Adrenal gland (tissue), 19 donors: Measurements from ENCODE around the gene PSMD4. TPM values are rescaled to one million over a fixed set of nuclear protein-coding genes. Genes with fewer than 3 reads are reported as not detected.
"Not testable (repeated sequence)": the region's sequence is repeated elsewhere in the genome, so short reads cannot be mapped to it uniquely, and the experiment has no call there.

Source experiments
- DNase-seq, 7 donors: peaks; one replicate each; pipeline ENCODE4 v3.0.0-alpha.2; 2019 to 2020
- H3K27ac ChIP-seq, 5 donors: fragments of 200-600 bp; sonication (generic) in 4 of 5; 1 replicate in 3 of 5; 2 replicates in 2 of 5; pipeline versions ENCODE4 v1.5.1 to v1.8.0; 2016 to 2020; ENCODE audit warnings: mild to moderate bottlenecking in 1 of 5
- H3K27me3 ChIP-seq: fragments of 200-600 bp; 2 replicates; pipeline ENCODE4 v1.8.0; 2021
- H3K36me3 ChIP-seq, 2 donors: fragments of 200-600 bp; replicated peaks in 1 of 2; 1 replicate in 1 of 2; 2 replicates in 1 of 2; pipeline versions ENCODE4 v1.5.1 to v1.8.0; 2018 to 2022
- H3K4me1 ChIP-seq, 2 donors: fragments of 200-600 bp; replicated peaks in 1 of 2; 1 replicate in 1 of 2; 2 replicates in 1 of 2; pipeline versions ENCODE4 v1.5.1 to v1.8.0; 2018 to 2021
- H3K4me3 ChIP-seq, 4 donors: fragments of 200-600 bp; sonication (generic) in 3 of 4; one replicate each; pipeline ENCODE4 v1.5.1; 2016 to 2018
- H3K9me3 ChIP-seq, 3 donors: fragments of 200-600 bp; sonication (generic) in 1 of 3; replicated peaks in 1 of 3; 1 replicate in 2 of 3; 2 replicates in 1 of 3; pipeline versions ENCODE4 v1.5.1 to v1.8.0; 2016 to 2021
- POLR2A ChIP-seq, 2 donors: fragments of 450-650 bp; IDR thresholded peaks; one replicate each; pipeline ENCODE4 v1.6.1; 2017; ENCODE audit warnings: antibody characterized with exemption in 2 of 2, mild to moderate bottlenecking in 2 of 2, moderate library complexity in 1 of 2
- WGBS, 4 donors: extraction: QIAGEN DNeasy Blood & Tissue Kit in 2 of 4; methylation state at CpG; one replicate each; pipeline versions ENCODE4 v1.1.5 to v1.1.7; 2013 to 2017; 5-methylcytosine and 5-hydroxymethylcytosine counted together
- intact Hi-C, 2 donors: fragments of 100-400 bp; cut with DNase I; formaldehyde crosslinking; loops; one replicate each; pipeline versions ENCODE4 v1.14.1 to v1.15.0; 2022 to 2023
- long read RNA-seq, 10 donors: library from polyadenylated mRNA in 3 of 10; unstranded in 2 of 10; stranded (forward) in 1 of 10; transcript quantifications; one replicate each; pipeline ENCODE4 v2.0.0 and lab custom pipeline, GENCODE V29; 2021 to 2026
- polyA plus RNA-seq, 3 donors: library from polyadenylated mRNA; stranded (reverse); fragments of 200-250 nt in 2 of 3; fragments of 350-450 nt in 1 of 3; fragmentation: Illumina TruSeq in 1 of 3; extraction: RNeasy Lipid Tissue Mini Kit (QIAGEN cat#74804) in 1 of 3; gene quantifications; one replicate each; pipeline ENCODE4 v1.2.3, GENCODE V29; 2013 to 2014
- total RNA-seq, 9 donors: library from RNA; depleted of rRNA in 4 of 9; stranded (reverse); fragments of >200 nt in 4 of 9; fragments of 120-200 nt in 1 of 9; fragmentation: NEBNext Ultra II Directional in 1 of 9; extraction: Animal tissue kit (Norgen Biotek cat#: 25700) in 1 of 9; gene quantifications; one replicate each; pipeline versions ENCODE4 v1.1.0 to v1.2.4, GENCODE V29; 2013 to 2023
- TF ChIP-seq, protein P1 (sequence below), 6 experiments: fragments of 450-650 bp in 4 of 6; fragments of 200-600 bp in 2 of 6; sonication (generic) in 1 of 6; IDR thresholded peaks; 1 replicate in 5 of 6; 2 replicates in 1 of 6; pipeline versions ENCODE4 v1.5.1 to v1.8.0; 2016 to 2021; ENCODE audit warnings: antibody characterized with exemption in 6 of 6, mild to moderate bottlenecking in 2 of 6, moderate library complexity in 1 of 6
- donor health status: healthy with polysubstance abuse.
- donor health status: Bipolar disorder and iron deficiency.
- donor health status: DM: yes; HTN: yes; CAD: no.
- donor health status: DM: no; HTN: no; CAD: no.
- donor health status: DM: no; HTN: no; CAD: no.
- donor health status: DM: yes; HTN: yes; CAD: no.

The PSMD4 gene
- total RNA-seq (100 to 1,000 TPM in 8 of 9 donors, 10 to 100 TPM in 1; 99.5 to 380 (median 144) TPM), polyA plus RNA-seq (100 to 1,000 TPM; 200 to 323 (median 250) TPM)
- long read RNA-seq, donor 1, transcript PSMD4-202 (10 exons, 1,350 nt) = major isoform, 90 of 215 reads
- long read RNA-seq, donor 1, transcript PSMD4-201 (10 exons, 1,333 nt) = minor isoform, 7 of 215 reads
- long read RNA-seq, donor 1, partial matches to known transcripts = 111 of 215 reads
- long read RNA-seq, donor 1, other reads (novel, unspliced or antisense) = 6 of 215 reads
- long read RNA-seq, donor 2, transcript PSMD4-202 (10 exons, 1,350 nt) = major isoform, 34 of 77 reads
- long read RNA-seq, donor 2, partial matches to known transcripts = 36 of 77 reads
- long read RNA-seq, donor 2, other reads (novel, unspliced or antisense) = 0 of 77 reads
- long read RNA-seq, donor 3, transcript PSMD4-202 (10 exons, 1,350 nt) = major isoform, 51 of 80 reads
- long read RNA-seq, donor 3, partial matches to known transcripts = 27 of 80 reads
- long read RNA-seq, donor 3, other reads (novel, unspliced or antisense) = 0 of 80 reads
- long read RNA-seq, donor 4, transcript PSMD4-201 (10 exons, 1,333 nt) = minor isoform, 8 of 104 reads
- long read RNA-seq, donor 4, transcript PSMD4-202 (10 exons, 1,350 nt) = major isoform, 77 of 104 reads
- long read RNA-seq, donor 4, partial matches to known transcripts = 6 of 104 reads
- long read RNA-seq, donor 4, other reads (novel, unspliced or antisense) = 13 of 104 reads
- long read RNA-seq, donor 5, transcript PSMD4-201 (10 exons, 1,333 nt) = minor isoform, 7 of 206 reads
- long read RNA-seq, donor 5, transcript PSMD4-202 (10 exons, 1,350 nt) = major isoform, 180 of 206 reads
- long read RNA-seq, donor 5, partial matches to known transcripts = 2 of 206 reads
- long read RNA-seq, donor 5, other reads (novel, unspliced or antisense) = 17 of 206 reads
- long read RNA-seq, donor 6, transcript PSMD4-202 (10 exons, 1,350 nt) = major isoform, 65 of 81 reads
- long read RNA-seq, donor 6, partial matches to known transcripts = 4 of 81 reads
- long read RNA-seq, donor 6, other reads (novel, unspliced or antisense) = 9 of 81 reads
- long read RNA-seq, donor 7, transcript PSMD4-202 (10 exons, 1,350 nt) = major isoform, 22 of 48 reads
- long read RNA-seq, donor 7, partial matches to known transcripts = 23 of 48 reads
- long read RNA-seq, donor 7, other reads (novel, unspliced or antisense) = 0 of 48 reads
- long read RNA-seq, donor 8, transcript PSMD4-201 (10 exons, 1,333 nt) = minor isoform, 5 of 242 reads
- long read RNA-seq, donor 8, transcript PSMD4-202 (10 exons, 1,350 nt) = major isoform, 112 of 242 reads
- long read RNA-seq, donor 8, partial matches to known transcripts = 108 of 242 reads
- long read RNA-seq, donor 8, other reads (novel, unspliced or antisense) = 13 of 242 reads
- long read RNA-seq, donor 9, transcript PSMD4-202 (10 exons, 1,350 nt) = major isoform, 57 of 79 reads
- long read RNA-seq, donor 9, partial matches to known transcripts = 19 of 79 reads
- long read RNA-seq, donor 9, other reads (novel, unspliced or antisense) = 0 of 79 reads
- long read RNA-seq, donor 10, transcript PSMD4-202 (10 exons, 1,350 nt) = major isoform, 38 of 88 reads
- long read RNA-seq, donor 10, partial matches to known transcripts = 48 of 88 reads
- long read RNA-seq, donor 10, other reads (novel, unspliced or antisense) = 0 of 88 reads

DNA sequence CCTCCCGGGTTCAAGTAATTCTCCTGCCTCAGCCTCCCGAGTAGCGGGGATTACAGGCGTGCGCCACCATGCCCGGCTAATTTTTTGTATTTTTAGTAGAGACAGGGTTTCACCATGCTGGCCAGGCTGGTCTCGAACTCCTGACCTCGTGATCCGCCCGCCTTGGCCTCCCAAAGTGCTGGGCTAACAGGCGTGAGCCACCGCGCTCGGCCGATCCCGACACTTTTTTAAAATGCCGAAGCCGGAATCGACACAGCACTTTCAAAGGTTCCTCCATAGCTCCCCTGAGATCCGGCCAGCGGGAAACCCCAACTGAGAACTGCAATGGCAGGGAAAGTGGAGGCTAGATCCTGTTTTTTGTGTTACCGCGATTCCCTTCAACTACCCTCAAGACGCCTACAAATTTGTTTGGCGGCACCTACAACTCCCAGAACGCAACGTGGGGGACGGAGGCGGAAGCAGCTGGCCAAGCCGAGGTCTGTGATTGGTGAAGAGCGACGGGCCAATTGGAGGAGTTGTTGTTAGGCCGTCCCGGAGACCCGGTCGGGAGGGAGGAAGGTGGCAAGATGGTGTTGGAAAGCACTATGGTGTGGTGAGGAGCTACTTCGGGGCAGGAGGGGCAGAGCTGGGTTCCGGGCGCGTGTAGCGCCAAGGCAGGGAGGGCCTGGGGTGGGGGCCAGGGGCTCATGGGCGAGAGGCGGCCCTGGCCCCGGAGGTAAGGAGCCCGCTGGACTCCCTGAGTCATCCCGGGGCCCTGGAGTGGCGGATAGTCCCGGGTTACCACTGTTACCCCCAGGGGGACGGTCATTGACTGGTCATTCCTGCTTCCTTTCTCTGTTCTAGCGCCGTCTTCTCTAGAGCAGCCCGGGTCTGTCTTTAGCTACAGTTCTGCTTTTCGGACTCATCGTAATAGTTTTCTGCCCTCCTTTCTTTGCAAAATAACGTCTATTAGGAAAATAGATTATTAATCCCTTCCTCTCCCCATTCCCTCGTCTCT, at the start of gene PSMD4:
Gene PSMD4, plus strand, starts transcription at position 518 of the 997 bp plus-strand sequence. Its CDS starts 49 bp downstream, at position 567.
- WGBS, 4 donors = 8 to 14% (median 12%) methylated on average over 45 to 56 of the region's 56 CpGs
- intact Hi-C loops = loop anchor here (5.0 kb wide), 1 partner anchor 57 kb away; the partner anchor contains the start of gene PIP5K1A (in 2 of the 2)
- Histone ChIP-seq H3K27me3 (no peaks in the 10 kb centered on the region), H3K4me3 (peak within 1 kb of the TSS; percentile 19 to 96 (median 73)), H3K36me3 (peaks cover 0 to 4% of the 10 kb centered on the region in 2 donors), H3K4me1 (peaks cover 12 to 18% of the 10 kb centered on the region in 2 donors), H3K27ac (peak within 1 kb of the TSS; percentile 55 to 97 (median 84)), H3K9me3 (no peaks in the 10 kb centered on the region)
- peak; percentile 65 to 69 for TF ChIP-seq POLR2A (IDR thresholded peaks at IDR 0.05)
- TF ChIP-seq, protein P1, sequence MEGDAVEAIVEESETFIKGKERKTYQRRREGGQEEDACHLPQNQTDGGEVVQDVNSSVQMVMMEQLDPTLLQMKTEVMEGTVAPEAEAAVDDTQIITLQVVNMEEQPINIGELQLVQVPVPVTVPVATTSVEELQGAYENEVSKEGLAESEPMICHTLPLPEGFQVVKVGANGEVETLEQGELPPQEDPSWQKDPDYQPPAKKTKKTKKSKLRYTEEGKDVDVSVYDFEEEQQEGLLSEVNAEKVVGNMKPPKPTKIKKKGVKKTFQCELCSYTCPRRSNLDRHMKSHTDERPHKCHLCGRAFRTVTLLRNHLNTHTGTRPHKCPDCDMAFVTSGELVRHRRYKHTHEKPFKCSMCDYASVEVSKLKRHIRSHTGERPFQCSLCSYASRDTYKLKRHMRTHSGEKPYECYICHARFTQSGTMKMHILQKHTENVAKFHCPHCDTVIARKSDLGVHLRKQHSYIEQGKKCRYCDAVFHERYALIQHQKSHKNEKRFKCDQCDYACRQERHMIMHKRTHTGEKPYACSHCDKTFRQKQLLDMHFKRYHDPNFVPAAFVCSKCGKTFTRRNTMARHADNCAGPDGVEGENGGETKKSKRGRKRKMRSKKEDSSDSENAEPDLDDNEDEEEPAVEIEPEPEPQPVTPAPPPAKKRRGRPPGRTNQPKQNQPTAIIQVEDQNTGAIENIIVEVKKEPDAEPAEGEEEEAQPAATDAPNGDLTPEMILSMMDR (IDR thresholded peaks at IDR 0.05) = peak in 3 of 6 experiments; percentile 5 to 21 (median 19)
- DNase-seq = peak; percentile 93 to 98 (median 96)

DNA sequence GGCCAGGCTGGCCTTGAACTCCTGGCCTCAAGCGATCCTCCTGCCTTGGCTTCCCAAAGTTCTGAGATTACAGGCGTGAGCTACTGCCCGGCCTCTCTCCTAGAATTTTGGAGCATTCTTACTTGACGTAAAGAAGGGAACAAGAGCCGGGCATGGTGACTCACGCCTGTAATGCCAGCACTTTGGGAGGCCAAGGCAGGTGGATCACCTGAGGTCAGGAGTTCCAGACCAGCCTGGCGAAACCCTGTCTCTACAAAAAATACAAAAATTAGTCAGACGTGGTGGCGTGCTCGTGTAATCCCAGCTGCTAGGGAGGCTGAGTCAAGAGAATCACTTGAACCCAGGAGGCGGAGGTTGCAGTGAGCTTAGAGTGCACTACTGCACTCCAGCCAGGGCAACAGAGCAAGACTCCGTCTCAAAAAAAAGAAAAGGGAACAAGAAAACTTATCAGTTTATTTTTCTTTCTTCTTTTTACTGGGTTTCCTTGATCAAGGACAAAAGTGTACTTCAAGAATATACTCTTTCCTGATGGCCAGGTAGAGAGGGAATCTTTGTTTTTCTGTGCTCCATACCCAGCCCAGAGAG, 49.1 kb upstream of the PSMD4 start:
- intact Hi-C loops, H3K27ac ChIP-seq: not testable (repeated sequence)
- H3K4me1 ChIP-seq = peaks cover 18 to 29% of the 10 kb centered on the region in 2 donors

DNA sequence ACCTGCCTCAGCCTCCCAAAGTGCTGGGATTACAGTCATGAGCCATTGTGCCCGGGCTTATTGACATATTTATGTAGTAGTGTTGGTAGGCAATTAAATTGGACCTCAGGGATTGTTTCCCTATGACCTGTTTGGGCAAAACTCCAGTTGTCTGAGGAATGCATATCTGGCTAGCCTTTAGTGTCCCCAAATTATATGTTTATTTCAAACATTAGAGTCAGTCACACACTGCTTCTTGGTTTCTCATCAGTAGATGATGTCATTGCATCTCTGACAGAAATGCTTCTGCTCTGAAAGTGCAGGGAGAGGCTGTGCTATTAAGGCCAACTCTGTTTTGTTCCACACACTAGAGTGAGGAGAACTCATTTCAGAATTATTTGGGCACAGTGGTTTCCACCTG, 43.7 kb upstream of the PSMD4 start:
- H3K36me3 ChIP-seq = peaks cover 0 to 42% of the 10 kb centered on the region in 2 donors
- no peaks in the 10 kb centered on the region for H3K27me3 ChIP-seq
- H3K9me3 ChIP-seq = no peaks in the 10 kb centered on the region
- peaks cover 0 to 3% of the 10 kb centered on the region in 2 donors for H3K4me1 ChIP-seq
- H3K27ac ChIP-seq = no peak overlapping the region
- DNase-seq = no peak
- 81 to 86% (median 86%) methylated on average over 1 of the region's 1 CpG for WGBS, 4 donors
- intact Hi-C loops = no loop called here
- TF ChIP-seq POLR2A (IDR thresholded peaks at IDR 0.05) = no peak
- TF ChIP-seq, protein P1 (IDR thresholded peaks at IDR 0.05) = no peak
- no peak overlapping the region for H3K4me3 ChIP-seq

More for the DNA sequence above, 49.1 kb upstream of the PSMD4 start:
- H3K27me3 ChIP-seq, H3K9me3 ChIP-seq, H3K4me3 ChIP-seq: not testable (repeated sequence)
- 76 to 89% (median 81%) methylated on average over 11 to 12 of the region's 12 CpGs for WGBS, 4 donors
- DNase-seq = peak in 2 of 7 donors; percentile 27 to 50
- H3K36me3 ChIP-seq = peaks cover 0 to 44% of the 10 kb centered on the region in 2 donors
